Embryonic facial prominence (tissue), 1 donor: ENCODE results near the gene SPTAN1.
"Not testable (repeated sequence)": the region's sequence is repeated elsewhere in the genome, so short reads cannot be mapped to it uniquely, and the experiment has no call there.

ENCODE experiments used
- DNase-seq: peaks from one replicate; pipeline ENCODE4 v3.0.0-alpha.2; 2016; ENCODE audit errors: extremely low spot score

Gene SPTAN1

GRCh38 chr9:128552744-128553440, 505 bp downstream of the SPTAN1 start:
- no peak for DNase-seq

DNA sequence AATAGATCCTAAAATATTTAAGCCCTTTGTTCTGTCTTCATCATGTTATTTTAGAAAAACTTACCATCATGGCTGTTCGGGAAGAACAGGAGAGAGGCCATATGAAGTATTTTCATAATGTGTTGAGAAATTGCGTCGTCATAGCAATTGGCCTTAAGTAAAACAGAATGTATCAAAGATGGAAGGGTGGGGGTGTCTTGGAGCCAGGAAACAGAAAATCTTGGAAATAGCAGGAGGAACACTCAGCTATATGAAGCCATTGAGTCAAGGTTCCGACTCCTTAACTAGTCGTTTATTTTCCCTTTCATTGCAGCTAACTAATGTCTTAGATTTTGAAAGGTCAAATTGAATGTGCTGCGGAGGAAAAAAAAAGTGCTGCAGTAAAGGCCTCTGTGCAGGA, 1.3 kb downstream of the SPTAN1 start:
- DNase-seq = peak; percentile 39

DNA sequence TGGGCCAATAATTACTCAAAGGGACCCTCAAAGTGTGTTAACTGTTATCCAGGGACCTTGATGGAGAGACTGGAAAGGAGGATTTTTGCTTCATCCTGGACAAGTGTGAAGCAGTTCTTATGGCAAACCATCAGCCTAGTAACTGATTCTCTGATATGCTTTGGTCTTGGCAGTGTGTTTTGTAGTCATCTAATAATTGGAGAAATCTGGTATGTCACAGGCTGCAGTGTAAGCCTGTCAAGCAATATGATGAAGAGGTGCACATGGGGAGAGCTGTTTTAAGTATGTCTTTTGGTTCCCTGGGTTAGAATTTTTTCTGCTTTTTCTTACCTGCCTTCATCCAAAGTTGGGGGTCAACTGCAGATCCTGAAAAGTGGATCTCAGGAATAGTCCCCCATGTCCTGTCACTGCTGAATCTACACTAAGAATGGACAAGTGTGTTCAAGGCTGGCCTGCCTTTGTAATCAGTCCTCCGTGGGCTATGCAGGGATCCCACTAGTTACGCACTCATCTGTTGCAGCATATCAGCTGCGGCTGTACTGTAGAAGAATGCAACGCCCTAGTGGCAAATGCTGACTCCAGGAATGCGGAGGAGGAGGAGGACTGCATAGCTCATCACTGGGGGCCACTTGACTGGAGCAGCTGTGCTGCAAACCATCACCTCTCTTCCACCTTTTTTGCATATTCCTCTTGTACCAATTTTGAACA, 1.9 kb downstream of the SPTAN1 start:
- DNase-seq = peak; percentile 29

DNA sequence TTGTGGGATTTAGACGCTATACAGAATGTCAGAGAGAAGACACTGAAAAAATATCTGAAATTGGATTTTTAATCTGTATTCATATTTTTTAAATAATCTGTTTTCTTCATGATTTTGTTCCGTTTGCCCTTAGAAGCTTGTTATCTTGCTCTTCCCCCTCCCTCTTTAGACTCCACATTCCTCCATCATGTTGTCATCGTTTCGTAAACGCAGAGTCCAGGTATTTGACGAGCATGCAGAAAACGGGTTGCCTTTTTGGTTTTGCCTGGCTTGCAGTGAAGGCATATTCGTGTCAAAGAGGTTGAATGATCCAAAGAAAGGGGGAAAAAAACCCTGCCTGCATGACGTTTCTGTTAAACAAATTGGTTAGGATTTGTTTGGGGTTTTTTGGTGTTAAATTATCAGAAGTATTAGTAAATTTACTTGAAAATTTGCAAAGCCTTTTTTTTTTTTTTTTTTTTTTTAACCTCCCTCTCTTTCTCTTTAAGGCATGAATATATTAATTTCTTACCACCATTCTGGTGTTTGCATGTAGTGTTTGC, 2.9 kb downstream of the SPTAN1 start:
- no peak for DNase-seq

DNA sequence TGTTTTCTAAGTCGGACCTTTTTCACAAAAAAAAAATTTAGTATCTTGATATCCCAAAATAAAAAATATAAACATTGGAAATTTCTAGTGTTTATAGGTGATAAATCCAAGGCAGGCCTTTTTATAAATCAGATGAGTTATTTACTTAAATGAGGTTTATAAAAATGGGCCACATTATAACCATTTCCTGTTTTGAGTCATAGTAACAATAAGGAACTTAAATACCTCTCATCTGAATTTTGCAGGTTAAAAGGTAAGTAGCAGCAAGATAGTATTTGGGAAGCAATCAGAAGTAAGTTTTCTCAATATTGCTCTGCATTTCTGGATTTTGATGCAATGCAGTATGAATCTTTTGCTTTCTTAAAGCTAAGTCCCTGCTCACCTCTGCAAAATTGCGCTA, 3.9 kb downstream of the SPTAN1 start:
- DNase-seq = no peak

- no peak for DNase-seq
Observed at GRCh38 chr9:128556926-128557634, 4.7 kb downstream of the SPTAN1 start.

- peak; percentile 9 for DNase-seq
Observed at GRCh38 chr9:128558431-128559310, 6.3 kb downstream of the SPTAN1 start.

DNA sequence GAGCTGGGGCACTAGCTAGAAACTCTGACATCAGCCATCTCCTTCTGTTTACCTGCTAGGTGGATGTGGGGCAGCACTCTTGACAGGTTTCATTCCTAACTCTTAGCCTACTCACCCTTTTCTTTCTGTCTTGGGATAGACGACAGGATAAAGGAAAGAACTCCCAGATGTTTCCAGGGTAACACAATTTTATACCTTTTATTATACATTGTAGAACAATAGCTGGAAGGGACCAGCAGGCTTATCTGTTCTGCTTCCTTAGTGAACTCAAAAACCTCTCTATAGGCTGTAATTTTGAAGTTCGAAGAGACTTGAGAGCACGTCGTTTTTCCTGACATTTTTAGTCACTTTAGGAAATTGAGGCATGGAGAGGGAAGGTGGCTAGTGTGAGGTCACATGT, 13.2 kb downstream of the SPTAN1 start:
- DNase-seq = no peak

- no peak for DNase-seq
Observed at GRCh38 chr9:128568470-128569078, 16.2 kb downstream of the SPTAN1 start.

GRCh38 chr9:128575469-128575868, 23.1 kb downstream of the SPTAN1 start:
- no peak for DNase-seq

DNA sequence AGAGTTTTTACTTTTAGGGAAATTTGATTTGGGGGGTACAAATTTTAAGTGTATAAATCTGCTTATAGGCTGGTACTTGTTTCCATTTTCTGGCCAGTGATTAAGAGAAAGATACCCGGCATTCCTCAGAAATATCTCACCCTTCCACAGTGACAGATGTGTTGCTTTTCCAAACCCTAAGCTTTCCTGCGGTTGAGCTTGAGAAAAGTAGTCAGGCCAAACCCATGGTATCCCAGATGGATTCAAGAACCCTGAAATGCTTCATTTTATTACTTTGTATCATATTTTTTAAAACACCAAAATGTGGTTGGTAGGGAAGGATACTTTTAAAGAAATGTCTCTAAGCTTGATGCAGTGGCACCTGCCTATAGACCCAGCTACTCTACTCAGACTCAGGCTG, 23.5 kb downstream of the SPTAN1 start:
- DNase-seq = no peak

- DNase-seq = no peak
Observed at GRCh38 chr9:128577206-128577605, 24.8 kb downstream of the SPTAN1 start.

DNA sequence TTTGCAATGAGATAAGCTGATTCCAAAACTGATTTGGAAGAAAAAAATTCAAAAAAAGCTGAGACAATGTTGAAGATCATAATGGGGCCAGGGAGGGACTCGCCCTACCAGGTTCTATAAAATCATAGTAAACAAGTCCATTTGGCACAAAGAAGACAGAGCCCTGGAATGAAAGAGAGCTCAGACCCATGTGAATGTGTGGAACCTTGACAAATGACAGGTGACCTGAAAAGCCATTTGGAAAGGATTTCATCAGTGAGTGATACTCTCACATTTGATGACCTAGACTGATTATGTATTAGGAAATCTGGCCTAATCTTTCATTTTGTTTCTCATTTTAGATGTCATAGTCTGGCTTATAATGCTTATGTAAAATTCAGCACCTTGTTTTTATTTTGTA, 26.8 kb downstream of the SPTAN1 start:
- no peak for DNase-seq

- no peak for DNase-seq
Observed at GRCh38 chr9:128580731-128581130, 28.3 kb downstream of the SPTAN1 start.

DNA sequence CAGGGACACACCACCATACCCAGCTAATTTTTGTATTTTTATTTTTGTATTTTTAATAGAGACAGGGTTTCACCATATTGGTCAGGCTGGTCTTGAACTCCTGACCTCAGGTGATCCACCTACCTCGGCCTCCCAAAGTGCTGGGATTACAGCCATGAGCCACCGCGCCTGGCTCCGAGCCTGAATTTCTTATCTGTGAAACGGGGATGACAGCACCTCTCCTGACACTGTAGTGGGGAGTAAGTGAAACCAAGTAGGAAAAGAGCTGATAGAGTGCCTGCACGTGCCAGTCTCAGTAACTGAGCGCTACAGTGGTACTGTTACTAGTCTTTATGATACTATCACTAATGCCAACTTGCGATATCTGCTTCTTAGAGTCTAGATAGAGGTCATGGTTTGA, 32.8 kb downstream of the SPTAN1 start:
- not testable (repeated sequence) for DNase-seq

GRCh38 chr9:128586934-128587333, 34.5 kb downstream of the SPTAN1 start:
- DNase-seq = not testable (repeated sequence)

DNA sequence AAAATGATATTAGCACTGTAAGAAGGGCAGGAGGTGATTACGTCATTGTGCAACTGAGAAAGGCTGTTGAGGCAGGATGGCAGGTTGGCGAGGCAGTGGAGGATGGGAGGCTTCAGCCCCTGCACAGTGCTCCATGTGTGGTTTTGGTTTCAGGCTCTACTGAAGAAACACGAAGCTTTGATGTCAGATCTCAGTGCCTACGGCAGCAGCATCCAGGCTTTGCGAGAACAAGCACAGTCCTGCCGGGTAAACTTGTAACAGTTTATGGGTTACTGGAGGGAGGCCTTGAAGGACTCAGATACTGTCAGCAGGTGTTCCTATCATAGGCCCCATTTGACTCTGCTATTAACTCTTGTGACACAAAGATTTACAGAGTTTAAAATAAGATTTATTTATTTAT, 35.1 kb downstream of the SPTAN1 start:
- DNase-seq = no peak

DNA sequence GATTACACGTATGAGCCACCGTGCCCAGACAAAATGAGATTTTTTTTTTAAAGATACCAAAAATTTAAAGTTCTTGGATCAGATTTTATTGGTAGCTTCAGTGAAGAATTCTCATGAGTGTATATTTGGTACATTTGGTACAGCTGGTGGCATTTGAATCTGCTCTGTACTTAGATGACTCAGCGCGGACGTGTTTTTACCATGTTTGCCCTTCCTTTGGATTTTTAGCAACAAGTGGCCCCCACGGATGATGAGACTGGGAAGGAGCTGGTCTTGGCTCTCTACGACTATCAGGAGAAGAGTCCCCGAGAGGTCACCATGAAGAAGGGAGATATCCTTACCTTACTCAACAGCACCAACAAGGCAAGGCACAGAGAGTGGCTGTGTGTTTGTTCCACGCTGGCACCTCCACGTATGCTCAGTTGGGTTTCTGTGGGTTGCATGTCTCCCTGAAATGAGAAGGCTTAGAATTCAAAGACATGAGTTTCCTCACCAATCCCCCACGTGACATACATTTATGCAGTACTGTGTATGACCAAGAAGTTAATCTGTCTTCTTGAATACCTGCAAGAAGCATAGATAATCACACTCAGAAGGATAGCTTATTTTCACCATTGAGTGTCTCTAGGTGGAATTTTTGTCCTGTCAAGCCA, 36.3 kb downstream of the SPTAN1 start:
- DNase-seq = no peak

DNA sequence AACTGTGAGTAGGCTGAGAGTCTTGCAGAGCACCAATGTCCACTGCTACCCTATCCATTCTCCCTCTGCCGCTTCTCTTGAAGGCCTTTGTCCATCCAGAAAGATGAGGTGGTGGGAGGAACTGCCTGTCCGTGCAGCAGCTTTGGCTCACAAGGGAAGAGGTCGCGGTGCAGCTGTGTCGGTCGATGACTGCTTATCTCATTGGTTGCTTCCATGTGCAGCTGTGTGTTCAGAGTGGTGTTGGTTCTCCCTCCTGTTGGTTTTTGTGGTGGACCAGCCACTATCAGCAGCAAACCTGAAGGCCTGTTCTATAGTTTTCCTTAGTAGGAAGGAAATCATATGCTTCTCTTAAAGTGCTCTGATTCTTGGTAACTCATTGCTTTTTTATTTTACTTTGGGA, 40.7 kb downstream of the SPTAN1 start:
- DNase-seq = no peak

GRCh38 chr9:128593856-128594255, 41.5 kb downstream of the SPTAN1 start:
- DNase-seq = no peak

DNA sequence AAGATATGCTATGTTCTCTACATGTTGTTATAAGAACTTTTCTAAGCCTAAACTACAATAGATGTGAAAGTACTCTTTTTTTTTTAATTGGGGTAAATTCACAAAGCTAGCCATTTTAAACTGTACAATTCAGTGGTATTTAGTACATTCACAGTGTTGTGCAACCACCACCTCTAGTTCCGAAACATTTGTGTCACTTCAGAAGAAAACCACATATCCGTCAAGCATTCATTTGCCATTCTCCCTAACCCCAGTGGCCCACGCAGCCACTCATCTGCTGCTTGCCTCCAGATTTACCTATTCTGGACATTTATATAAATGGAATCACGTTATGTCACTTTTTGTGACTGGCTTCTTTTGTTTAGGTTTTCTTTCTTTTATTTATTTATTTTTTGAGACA, 43.1 kb downstream of the SPTAN1 start:
- no peak for DNase-seq
